WERI-Rb-1 (cell line): ENCODE data around the gene L2HGDH.

ENCODE experiments used
- DNase-seq: peaks from one replicate; pipeline ENCODE4 v3.0.0-alpha.2; 2020
- H3K27ac ChIP-seq: fragments of 250-450 bp; sonication (Bioruptor Pico); 2 replicates; pipeline ENCODE4 v1.5.1; 2020; ENCODE audit warnings: mild to moderate bottlenecking, moderate library complexity
- H3K27me3 ChIP-seq: fragments of 250-450 bp; sonication (Bioruptor Pico); 2 replicates; pipeline ENCODE4 v1.5.1; 2021; ENCODE audit warnings: mild to moderate bottlenecking, low read depth, moderate library complexity; ENCODE audit not compliant: insufficient read depth, severe bottlenecking
- H3K36me3 ChIP-seq: fragments of 250-450 bp; sonication (Bioruptor Pico); 2 replicates; pipeline ENCODE4 v1.5.1; 2020; ENCODE audit warnings: mild to moderate bottlenecking, moderate library complexity
- H3K4me3 ChIP-seq: 2 replicates; pipeline ENCODE4 v1.5.1; 2011; ENCODE audit warnings: low read depth, mild to moderate bottlenecking, control low read depth, low read length
- H3K9me3 ChIP-seq: fragments of 250-450 bp; sonication (Bioruptor Pico); 2 replicates; pipeline ENCODE4 v1.5.1; 2021; ENCODE audit warnings: mild to moderate bottlenecking, moderate library complexity; ENCODE audit not compliant: severe bottlenecking
- TF ChIP-seq, protein P1 (sequence below): IDR thresholded peaks from 2 replicates; pipeline ENCODE4 v1.5.1; 2011; ENCODE audit warnings: low read depth, mild to moderate bottlenecking, control low read depth, inconsistent platforms, low read length

L2HGDH gene

DNA sequence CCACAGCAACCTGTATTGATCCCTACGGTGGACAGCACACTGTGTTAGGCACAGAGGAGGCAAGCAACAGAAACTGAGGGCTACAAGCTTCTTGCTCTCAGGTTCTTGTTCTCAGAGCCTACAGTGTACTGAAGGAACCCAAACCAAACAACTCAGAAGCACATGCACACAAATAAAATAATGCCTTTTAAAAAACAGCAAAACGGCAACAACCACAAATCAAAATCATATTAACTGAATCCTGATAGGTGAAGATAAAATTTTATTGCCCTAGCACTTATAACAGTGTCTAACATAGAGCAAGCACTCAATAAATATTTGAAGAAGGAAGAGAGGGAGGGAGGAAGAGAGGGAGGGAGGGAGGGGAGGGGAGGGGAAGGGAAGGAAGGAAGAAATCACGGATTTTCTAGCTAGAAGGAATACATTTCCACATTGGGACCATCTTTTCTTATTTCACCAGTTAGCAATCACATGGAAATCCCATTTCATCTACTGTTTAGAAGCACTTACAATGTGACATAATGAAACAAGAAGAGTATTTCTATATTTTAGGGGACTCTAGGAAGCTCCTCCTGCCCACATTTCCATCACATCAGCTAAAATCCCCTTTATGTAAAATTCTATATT, 27.3 kb upstream of the L2HGDH start:
- H3K27me3 ChIP-seq = no peaks in the 10 kb centered on the region
- no peak overlapping the region for H3K4me3 ChIP-seq
- DNase-seq = no peak
- TF ChIP-seq, protein P1, sequence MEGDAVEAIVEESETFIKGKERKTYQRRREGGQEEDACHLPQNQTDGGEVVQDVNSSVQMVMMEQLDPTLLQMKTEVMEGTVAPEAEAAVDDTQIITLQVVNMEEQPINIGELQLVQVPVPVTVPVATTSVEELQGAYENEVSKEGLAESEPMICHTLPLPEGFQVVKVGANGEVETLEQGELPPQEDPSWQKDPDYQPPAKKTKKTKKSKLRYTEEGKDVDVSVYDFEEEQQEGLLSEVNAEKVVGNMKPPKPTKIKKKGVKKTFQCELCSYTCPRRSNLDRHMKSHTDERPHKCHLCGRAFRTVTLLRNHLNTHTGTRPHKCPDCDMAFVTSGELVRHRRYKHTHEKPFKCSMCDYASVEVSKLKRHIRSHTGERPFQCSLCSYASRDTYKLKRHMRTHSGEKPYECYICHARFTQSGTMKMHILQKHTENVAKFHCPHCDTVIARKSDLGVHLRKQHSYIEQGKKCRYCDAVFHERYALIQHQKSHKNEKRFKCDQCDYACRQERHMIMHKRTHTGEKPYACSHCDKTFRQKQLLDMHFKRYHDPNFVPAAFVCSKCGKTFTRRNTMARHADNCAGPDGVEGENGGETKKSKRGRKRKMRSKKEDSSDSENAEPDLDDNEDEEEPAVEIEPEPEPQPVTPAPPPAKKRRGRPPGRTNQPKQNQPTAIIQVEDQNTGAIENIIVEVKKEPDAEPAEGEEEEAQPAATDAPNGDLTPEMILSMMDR = no peak
- no peaks in the 10 kb centered on the region for H3K36me3 ChIP-seq
- H3K9me3 ChIP-seq = no peaks in the 10 kb centered on the region
- no peak overlapping the region for H3K27ac ChIP-seq

DNA sequence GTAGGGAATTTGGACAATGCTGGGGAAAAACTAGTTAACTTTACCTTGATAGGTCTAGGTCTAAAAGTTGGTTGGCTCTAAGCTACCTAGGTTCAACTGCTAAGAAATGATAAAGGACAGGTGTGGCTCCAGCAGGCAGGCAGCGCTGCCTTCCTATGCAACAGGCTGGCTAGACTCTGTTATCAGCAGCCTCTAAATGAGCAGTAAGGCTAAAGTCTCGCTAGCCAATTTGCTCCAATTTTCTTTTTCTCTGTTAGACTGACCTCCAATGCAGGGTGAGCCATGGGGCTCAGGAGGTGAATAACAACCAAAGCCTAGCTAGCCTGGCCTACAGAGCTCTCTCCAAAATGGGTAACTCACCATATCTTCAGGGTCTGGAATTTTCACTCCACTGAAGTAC, 26.6 kb upstream of the L2HGDH start:
- H3K27me3 ChIP-seq = no peaks in the 10 kb centered on the region
- H3K36me3 ChIP-seq = no peaks in the 10 kb centered on the region
- no peaks in the 10 kb centered on the region for H3K9me3 ChIP-seq
- no peak overlapping the region for H3K27ac ChIP-seq
- no peak overlapping the region for H3K4me3 ChIP-seq
- DNase-seq = no peak
- TF ChIP-seq, protein P1 = no peak

DNA sequence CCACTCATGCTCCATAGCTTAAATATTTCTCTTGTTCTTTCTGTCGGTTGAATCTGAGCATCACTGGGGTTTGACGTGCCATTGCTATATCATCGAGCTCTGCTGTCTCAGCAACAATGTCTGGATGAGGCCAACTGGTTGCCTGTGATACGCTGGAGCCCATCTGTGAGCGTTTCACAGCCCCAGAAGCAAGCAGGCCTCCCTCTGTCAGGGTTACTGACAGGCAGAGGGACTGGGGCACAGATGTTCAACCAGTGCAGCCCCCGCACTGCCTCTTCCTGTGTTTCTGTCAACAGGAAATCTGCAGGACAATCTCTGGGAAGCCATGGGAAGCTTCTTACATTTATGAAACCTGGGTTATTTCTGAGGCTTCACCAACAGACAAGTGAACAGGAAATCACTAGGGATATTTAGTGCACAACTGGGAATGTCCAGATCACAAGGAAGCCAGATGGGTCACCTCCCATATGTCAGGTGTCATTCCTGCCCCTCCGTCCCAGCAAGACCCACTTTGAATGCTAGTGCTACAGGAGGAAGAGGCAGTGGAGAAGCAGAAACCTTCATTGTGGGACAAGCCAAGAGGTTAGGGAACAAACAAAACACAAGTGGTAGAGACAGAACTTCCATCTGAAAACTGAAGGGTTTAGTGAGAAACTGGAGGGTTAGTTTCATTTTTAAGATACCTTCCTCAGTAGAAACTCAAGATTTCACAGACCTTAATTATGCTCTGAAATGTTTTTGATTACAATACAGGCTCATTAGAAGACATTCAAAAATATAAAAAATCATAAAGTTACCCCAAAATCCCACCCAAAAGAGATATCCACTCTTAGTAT, 24.2 kb upstream of the L2HGDH start:
- Histone ChIP-seq H3K4me3 (peak overlapping the region; percentile 10), H3K27ac (peak overlapping the region; percentile 63), H3K36me3 (no peaks in the 10 kb centered on the region), H3K9me3 (no peaks in the 10 kb centered on the region), H3K27me3 (no peaks in the 10 kb centered on the region)
- TF ChIP-seq, protein P1 = no peak
- peak; percentile 78 for DNase-seq

DNA sequence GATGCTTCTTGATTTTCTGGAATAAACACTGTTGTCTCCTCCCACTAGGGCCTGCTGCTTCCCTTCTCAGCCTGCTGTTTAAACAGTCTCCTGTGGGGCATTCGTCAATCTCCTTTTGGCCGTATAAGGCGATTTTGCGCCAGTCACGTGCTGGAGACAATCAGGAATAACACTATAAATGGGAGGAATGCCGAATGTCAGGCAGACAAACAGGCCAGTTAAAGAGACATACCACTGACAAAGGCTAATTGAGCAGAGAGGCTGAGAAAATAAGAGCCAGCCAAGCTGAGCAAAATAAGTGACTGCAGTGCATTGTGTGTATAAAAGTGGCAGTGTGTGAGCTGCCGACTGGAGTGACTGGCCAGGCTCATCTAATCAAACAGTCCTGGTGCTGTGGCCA, 23.4 kb upstream of the L2HGDH start:
- no peaks in the 10 kb centered on the region for H3K27me3 ChIP-seq
- H3K4me3 ChIP-seq = peak overlapping the region; percentile 10
- H3K9me3 ChIP-seq = no peaks in the 10 kb centered on the region
- peak overlapping the region; percentile 63 for H3K27ac ChIP-seq
- peak; percentile 70 for DNase-seq
- H3K36me3 ChIP-seq = no peaks in the 10 kb centered on the region; the same call in 1 of the 2 replicates
- TF ChIP-seq, protein P1 = no peak

DNA sequence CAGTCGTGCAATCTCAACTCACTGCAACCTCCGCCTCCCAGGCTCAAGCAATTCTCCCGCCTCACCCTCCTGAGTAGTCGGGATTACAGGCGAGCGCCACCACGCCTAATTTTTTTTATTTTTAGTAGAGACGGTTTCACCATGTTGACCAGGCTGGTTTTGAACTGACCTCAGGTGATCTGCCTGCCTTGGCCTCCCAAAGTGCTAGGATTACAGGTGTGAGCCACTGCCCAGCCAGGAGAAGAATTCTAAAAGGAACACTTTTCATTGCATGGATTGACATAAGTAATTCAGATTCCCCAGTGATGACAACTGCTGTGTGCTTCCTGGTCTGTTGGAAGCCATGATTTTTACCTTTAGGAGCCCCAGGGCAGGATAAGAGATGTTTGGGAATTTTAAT, 22.2 kb upstream of the L2HGDH start:
- Histone ChIP-seq H3K27ac (no peak overlapping the region), H3K4me3 (no peak overlapping the region), H3K36me3 (no peaks in the 10 kb centered on the region; the same call in 1 of the 2 replicates), H3K9me3 (no peaks in the 10 kb centered on the region), H3K27me3 (no peaks in the 10 kb centered on the region)
- TF ChIP-seq, protein P1 = no peak
- no peak for DNase-seq
